GM12878 (cell line): ENCODE data around the gene BARD1. TPM values are rescaled to one million over a fixed set of nuclear protein-coding genes. Genes with fewer than 3 reads are reported as not detected.
A peak's percentile ranks its signal among the peaks of the same experiment; 100 is the strongest.

Experiments
- ATF2 ChIP-seq: IDR thresholded peaks from 2 replicates; pipeline ENCODE4 v1.6.1; 2012; ENCODE audit warnings: low read length, inconsistent platforms
- BHLHE40 ChIP-seq, 2 experiments: fragments of 450-650 bp in 1 of 2; IDR thresholded peaks; 2 replicates each; pipeline ENCODE4 v1.6.1; 2011 to 2017; ENCODE audit warnings: low read depth in 2 of 2, borderline replicate concordance in 1 of 2, improper control_type of control experiment in 1 of 2, low read length in 1 of 2, mild to moderate bottlenecking in 1 of 2
- CEBPZ ChIP-seq: fragments of 150-350 bp; IDR thresholded peaks from 2 replicates; pipeline ENCODE4 v1.6.1; 2016; ENCODE audit warnings: low read depth, low read length
- FOXK2 ChIP-seq: fragments of 450-650 bp; IDR thresholded peaks from 2 replicates; pipeline ENCODE4 v1.6.1; 2017; ENCODE audit warnings: mild to moderate bottlenecking, moderate library complexity
- IKZF1 ChIP-seq: fragments of 450-650 bp; conservative IDR thresholded peaks from 2 replicates; pipeline ENCODE4 v1.6.1; 2017; ENCODE audit warnings: antibody characterized with exemption, mild to moderate bottlenecking
- JUND ChIP-seq: IDR thresholded peaks from 2 replicates; pipeline ENCODE4 v1.6.1; 2012; ENCODE audit warnings: low read depth, mild to moderate bottlenecking, low read length, improper control_type of control experiment, moderate library complexity
- MTA3 ChIP-seq: IDR thresholded peaks from 2 replicates; pipeline ENCODE4 v1.6.1; 2012; ENCODE audit warnings: low read length, inconsistent platforms, borderline replicate concordance
- NFYA ChIP-seq: IDR thresholded peaks from 2 replicates; pipeline ENCODE4 v1.6.1; 2011; ENCODE audit warnings: low read depth, mild to moderate bottlenecking, low read length, improper control_type of control experiment, borderline replicate concordance
- PAX8 ChIP-seq: fragments of 450-650 bp; IDR thresholded peaks from 2 replicates; pipeline ENCODE4 v1.6.1; 2017; ENCODE audit warnings: mild to moderate bottlenecking, moderate library complexity
- PBX3 ChIP-seq: IDR thresholded peaks from 2 replicates; pipeline ENCODE4 v1.6.1; 2011; ENCODE audit warnings: mild to moderate bottlenecking, low read depth, low read length, moderate library complexity; ENCODE audit not compliant: insufficient replicate concordance
- PRDM15 ChIP-seq: fragments of 450-650 bp; formaldehyde crosslinking; IDR thresholded peaks from 2 replicates; pipeline ENCODE4 v1.4.0; 2020; ENCODE audit warnings: mild to moderate bottlenecking, moderate library complexity
- RUNX3 ChIP-seq: IDR thresholded peaks from 2 replicates; pipeline ENCODE4 v1.6.1; 2012; ENCODE audit warnings: low read length, inconsistent platforms
- SP1 ChIP-seq: IDR thresholded peaks from one replicate; pipeline ENCODE4 v1.6.1; 2011; ENCODE audit warnings: low read depth, low read length
- SREBF1 ChIP-seq: IDR thresholded peaks from 2 replicates; pipeline ENCODE4 v1.6.1; 2012; ENCODE audit warnings: mild to moderate bottlenecking, low read length
- TCF12 ChIP-seq: IDR thresholded peaks from 2 replicates; pipeline ENCODE4 v1.6.1; 2011; ENCODE audit warnings: low read depth, mild to moderate bottlenecking, low read length
- ZBED1 ChIP-seq: IDR thresholded peaks from 2 replicates; pipeline ENCODE4 v1.6.1; 2016; ENCODE audit warnings: borderline replicate concordance
- polyA plus RNA-seq, 11 experiments: library from polyadenylated mRNA; depleted of rRNA in 4 of 11; unstranded in 6 of 11; stranded (reverse) in 5 of 11; fragments of >200 nt; fragmentation: Nextera tagmentation in 4 of 11; fragmentation: Illumina TruSeq in 1 of 11; extraction: Ambion mirVana in 4 of 11; extraction: Trizol in 1 of 11; gene quantifications; 1 replicate in 1 of 11; 2 replicates in 10 of 11; pipeline versions ENCODE4 v1.2.1 to v1.2.3, GENCODE V29; 2011 to 2016; ENCODE audit warnings: inconsistent platforms in 2 of 11, missing spikeins in 2 of 11, low read depth in 1 of 11
- total RNA-seq, 4 experiments: library from RNA; depleted of rRNA in 3 of 4; stranded (reverse); fragments of >200 nt in 3 of 4; fragmentation: Illumina TruSeq in 1 of 4; extraction: Trizol in 1 of 4; gene quantifications; 2 replicates each; pipeline versions ENCODE4 v1.2.1 to v1.2.3, GENCODE V29; 2013 to 2021

The BARD1 gene
- total and polyA plus RNA-seq, 10 of the 15 experiments (the other 5 are each of a cell fraction or from before 2014, with no cell fraction given), result 15.3 to 45.7 (median 31.6) TPM

- TF ChIP-seq PRDM15 (CRISPR knock-in tag), result no peak
- no peak for TF ChIP-seq TCF12
- peak; percentile 47 for TF ChIP-seq IKZF1
- TF ChIP-seq BHLHE40 (IDR thresholded peaks at IDR 0.05; ENCODE audit: borderline replicate concordance in 1 of 2, low read depth in 2 of 2, low read length in 1 of 2), result peak in 1 of 2 experiments; percentile 77; a peak in 1 of 4 replicates
- TF ChIP-seq ATF2, result no peak
- TF ChIP-seq CEBPZ, result no peak
- TF ChIP-seq JUND, result no peak
- no peak for TF ChIP-seq SREBF1
- no peak for TF ChIP-seq NFYA
- TF ChIP-seq SP1, result peak; percentile 7
- TF ChIP-seq FOXK2, result no peak
- no peak for TF ChIP-seq PAX8
- no peak for TF ChIP-seq RUNX3
- TF ChIP-seq PBX3, result no peak
- TF ChIP-seq MTA3, result no peak
- TF ChIP-seq ZBED1, result no peak
- TF ChIP-seq, all 136 proteins: peak for 21
Measured at GRCh38 chr2:214809751-214810564, 475 bp upstream of the BARD1 start (continued).
